Vagina (tissue), 2 donors: ENCODE measurements around the gene ABCF2.

ENCODE experiments used
- CTCF ChIP-seq, 3 experiments: fragments of 450-650 bp in 2 of 3; fragments of 200-600 bp in 1 of 3; sonication (generic) in 1 of 3; IDR thresholded peaks; one replicate each; pipeline ENCODE4 v1.5.1; 2017 to 2019; ENCODE audit warnings: antibody characterized with exemption in 3 of 3, mild to moderate bottlenecking in 2 of 3, moderate library complexity in 2 of 3
- POLR2A ChIP-seq, 2 donors: fragments of 450-650 bp; IDR thresholded peaks; one replicate each; pipeline ENCODE4 v1.6.1; 2017; ENCODE audit warnings: antibody characterized with exemption in 2 of 2, mild to moderate bottlenecking in 2 of 2, moderate library complexity in 2 of 2
- POLR2AphosphoS5 ChIP-seq, 2 donors: sonication (generic); formaldehyde crosslinking; IDR thresholded peaks; one replicate each; pipeline ENCODE4 v1.9.0; 2017; ENCODE audit warnings: antibody characterized with exemption in 2 of 2, mild to moderate bottlenecking in 2 of 2, low read depth in 1 of 2; ENCODE audit not compliant: insufficient read depth in 1 of 2

GRCh38 chr7:151254851-151255250, 27.8 kb upstream of the ABCF2 start:
- TF ChIP-seq POLR2A (IDR thresholded peaks at IDR 0.05) (no peak), CTCF (IDR thresholded peaks at IDR 0.05) (no peak), POLR2AphosphoS5 (IDR thresholded peaks at IDR 0.05; ENCODE audit: insufficient read depth in 1 of 2, low read depth in 1 of 2) (no peak)
